GM12873 (cell line): Measurements from ENCODE around the gene TBC1D14.

ENCODE experiments used
- CTCF ChIP-seq: IDR thresholded peaks from 2 replicates; pipeline ENCODE4 v1.5.1; 2012; ENCODE audit warnings: low read depth, mild to moderate bottlenecking, moderate library complexity, low read length, control low read depth; ENCODE audit not compliant: insufficient read depth; ENCODE audit errors: missing control alignments

TBC1D14 gene

GRCh38 chr4:6959261-6959660, 49.6 kb downstream of the TBC1D14 start:
- TF ChIP-seq CTCF, result no peak

GRCh38 chr4:6960154-6960553, 50.5 kb downstream of the TBC1D14 start:
- TF ChIP-seq CTCF, result no peak

GRCh38 chr4:6960628-6961412, 51.2 kb downstream of the TBC1D14 start:
- no peak for TF ChIP-seq CTCF

GRCh38 chr4:6961496-6962210, 52.0 kb downstream of the TBC1D14 start:
- TF ChIP-seq CTCF, result no peak

- no peak for TF ChIP-seq CTCF
Measured at GRCh38 chr4:6962211-6963041, 52.8 kb downstream of the TBC1D14 start.

- no peak for TF ChIP-seq CTCF
Measured at GRCh38 chr4:6963139-6963611, 53.5 kb downstream of the TBC1D14 start.

GRCh38 chr4:6964858-6965257, 55.2 kb downstream of the TBC1D14 start:
- no peak for TF ChIP-seq CTCF
